Prostate gland (tissue), 2 donors: ENCODE results near the gene KPNA2.

Experiments used
- CTCF ChIP-seq, 4 experiments: fragments of 200-600 bp in 2 of 4; fragments of 450-650 bp in 2 of 4; sonication (generic) in 2 of 4; IDR thresholded peaks; 1 replicate in 3 of 4; 2 replicates in 1 of 4; pipeline ENCODE4 v1.5.1; 2016 to 2019; ENCODE audit warnings: antibody characterized with exemption in 4 of 4, mild to moderate bottlenecking in 2 of 4, moderate library complexity in 2 of 4
- POLR2A ChIP-seq: fragments of 450-650 bp; IDR thresholded peaks from one replicate; pipeline ENCODE4 v1.6.1; 2016; ENCODE audit warnings: antibody characterized with exemption, mild to moderate bottlenecking

- TF ChIP-seq CTCF (IDR thresholded peaks at IDR 0.05) (no peak), POLR2A (no peak)
These were observed 1.1 kb upstream of the KPNA2 start for GRCh38 chr17:68034452-68034776.
